Gastrocnemius medialis (tissue), 4 donors: Measurements from ENCODE around the gene SOS2. TPM values are rescaled to one million over a fixed set of nuclear protein-coding genes. Genes with fewer than 3 reads are reported as not detected.
"Not testable (repeated sequence)": the region's sequence is repeated elsewhere in the genome, so short reads cannot be mapped to it uniquely, and the experiment has no call there.

Experiments used
- ATAC-seq, 2 donors: fragments of 150-250 bp; one replicate each; pipeline ENCODE4 v1.9.1; 2016
- DNase-seq, 2 donors: peaks; one replicate each; pipeline ENCODE4 v3.0.0-alpha.2; 2019
- H3K27ac ChIP-seq, 4 donors: fragments of 200-600 bp; sonication (generic); 1 replicate in 1 of 4; 2 replicates in 3 of 4; pipeline ENCODE4 v1.5.1; 2016 to 2018; ENCODE audit warnings: mild to moderate bottlenecking in 2 of 4, moderate library complexity in 1 of 4
- H3K27me3 ChIP-seq, 3 donors: fragments of 200-600 bp; sonication (generic) in 2 of 3; 1 replicate in 1 of 3; 2 replicates in 2 of 3; pipeline versions ENCODE4 v1.5.1 to v1.6.0; 2016 to 2019; ENCODE audit warnings: mild to moderate bottlenecking in 1 of 3, moderate library complexity in 1 of 3
- H3K36me3 ChIP-seq, 2 donors: fragments of 200-600 bp; sonication (generic) in 1 of 2; one replicate each; pipeline ENCODE4 v1.5.1; 2017 to 2018
- H3K4me1 ChIP-seq, 2 donors: fragments of 200-600 bp; sonication (generic) in 1 of 2; one replicate each; pipeline ENCODE4 v1.5.1; 2016 to 2017; ENCODE audit warnings: mild to moderate bottlenecking in 2 of 2
- H3K4me3 ChIP-seq, 4 donors: fragments of 200-600 bp; sonication (generic) in 3 of 4; 1 replicate in 1 of 4; 2 replicates in 3 of 4; pipeline ENCODE4 v1.5.1; 2016 to 2019; ENCODE audit warnings: mild to moderate bottlenecking in 2 of 4
- H3K9me3 ChIP-seq, 3 donors: fragments of 200-600 bp; sonication (generic) in 2 of 3; 1 replicate in 1 of 3; 2 replicates in 2 of 3; pipeline ENCODE4 v1.5.1; 2016 to 2019
- CTCF ChIP-seq, 5 experiments: fragments of 450-650 bp in 3 of 5; fragments of 200-600 bp in 2 of 5; sonication (generic) in 2 of 5; IDR thresholded peaks in 4 of 5; conservative IDR thresholded peaks in 1 of 5; 1 replicate in 4 of 5; 2 replicates in 1 of 5; pipeline ENCODE4 v1.5.1; 2016 to 2019; ENCODE audit warnings: antibody characterized with exemption in 5 of 5, mild to moderate bottlenecking in 3 of 5, moderate library complexity in 3 of 5
- POLR2A ChIP-seq, 2 donors: fragments of 450-650 bp; IDR thresholded peaks; one replicate each; pipeline ENCODE4 v1.6.1; 2017; ENCODE audit warnings: antibody characterized with exemption in 2 of 2, mild to moderate bottlenecking in 2 of 2, moderate library complexity in 2 of 2
- in situ Hi-C, 4 donors: fragments of 200-750 bp; cut with MboI; loops; one replicate each; pipeline versions ENCODE4 v1.15.0 to v1.8.0; 2017; ENCODE audit warnings: low sequenced_read_pairs in 4 of 4
- intact Hi-C: fragments of 100-400 bp; cut with DNase I; formaldehyde crosslinking; loops from one replicate; pipeline ENCODE4 v1.15.1; 2023; ENCODE audit warnings: low total_unique reads
- total RNA-seq, 4 donors: library from RNA; depleted of rRNA; stranded (reverse); fragments of >200 nt; gene quantifications; one replicate each; pipeline versions ENCODE4 v1.1.0 to v1.2.3, GENCODE V29; 2016

Gene SOS2
- total RNA-seq, 4 donors from 2014 or later: 46.5 to 81.2 (median 52.3) TPM

- ATAC-seq (no peak), DNase-seq (no peak)
- no peaks in the 10 kb centered on the region for H3K27me3 ChIP-seq
- no peaks in the 10 kb centered on the region for H3K4me1 ChIP-seq
- intact Hi-C loops (no loop called here), in situ Hi-C loops (no loop called here)
- H3K9me3 ChIP-seq: no peaks in the 10 kb centered on the region
- H3K4me3 ChIP-seq: no peak overlapping the region
- no peaks in the 10 kb centered on the region for H3K36me3 ChIP-seq
- H3K27ac ChIP-seq: no peak overlapping the region
- TF ChIP-seq POLR2A (IDR thresholded peaks at IDR 0.05): no peak
- TF ChIP-seq CTCF (IDR thresholded peaks at IDR 0.05 in 4 of 5, conservative IDR thresholded peaks at IDR 0.05 in 1 of 5): no peak
Observed at GRCh38 chr14:50082308-50082742, 149.1 kb downstream of the SOS2 start.

- ATAC-seq, intact Hi-C loops: not testable (repeated sequence)
Observed at GRCh38 chr14:50079103-50079502, 152.3 kb downstream of the SOS2 start.

GRCh38 chr14:50073663-50074062 is 157.7 kb downstream of the SOS2 start:
- H3K4me1 ChIP-seq, H3K27ac ChIP-seq, H3K9me3 ChIP-seq, intact Hi-C loops, H3K27me3 ChIP-seq, ATAC-seq, DNase-seq, H3K4me3 ChIP-seq, H3K36me3 ChIP-seq, in situ Hi-C loops: not testable (repeated sequence)

More at GRCh38 chr14:50079103-50079502, 152.3 kb downstream of the SOS2 start:
- H3K36me3 ChIP-seq, DNase-seq, H3K9me3 ChIP-seq, H3K4me3 ChIP-seq, H3K27me3 ChIP-seq, H3K4me1 ChIP-seq, in situ Hi-C loops, H3K27ac ChIP-seq: not testable (repeated sequence)

- Histone ChIP-seq H3K27ac (no peak overlapping the region), H3K36me3 (no peaks in the 10 kb centered on the region), H3K27me3 (no peaks in the 10 kb centered on the region), H3K4me3 (no peak overlapping the region), H3K4me1 (no peaks in the 10 kb centered on the region), H3K9me3 (no peaks in the 10 kb centered on the region)
- in situ Hi-C loops: no loop called here
- TF ChIP-seq CTCF (IDR thresholded peaks at IDR 0.05 in 4 of 5, conservative IDR thresholded peaks at IDR 0.05 in 1 of 5) (no peak), POLR2A (IDR thresholded peaks at IDR 0.05) (no peak)
- DNase-seq (no peak), ATAC-seq (no peak)
- intact Hi-C loops: no loop called here
Observed at GRCh38 chr14:50072395-50072794, 159.0 kb downstream of the SOS2 start.

GRCh38 chr14:50070840-50071548 is 160.4 kb downstream of the SOS2 start:
- DNase-seq: no peak
- no peaks in the 10 kb centered on the region for H3K9me3 ChIP-seq
- in situ Hi-C loops: no loop called here
- intact Hi-C loops: no loop called here
- ATAC-seq: no peak
- no peak overlapping the region for H3K4me3 ChIP-seq
- TF ChIP-seq POLR2A (IDR thresholded peaks at IDR 0.05) (no peak), CTCF (IDR thresholded peaks at IDR 0.05 in 4 of 5, conservative IDR thresholded peaks at IDR 0.05 in 1 of 5) (no peak)
- H3K36me3 ChIP-seq: no peaks in the 10 kb centered on the region
- H3K27me3 ChIP-seq: no peaks in the 10 kb centered on the region
- H3K27ac ChIP-seq: no peak overlapping the region
- H3K4me1 ChIP-seq: no peaks in the 10 kb centered on the region

- no peaks in the 10 kb centered on the region for H3K9me3 ChIP-seq
- no peaks in the 10 kb centered on the region for H3K4me1 ChIP-seq
- no peak overlapping the region for H3K4me3 ChIP-seq
- TF ChIP-seq CTCF (IDR thresholded peaks at IDR 0.05 in 4 of 5, conservative IDR thresholded peaks at IDR 0.05 in 1 of 5): no peak
- TF ChIP-seq POLR2A (IDR thresholded peaks at IDR 0.05): no peak
- H3K36me3 ChIP-seq: no peaks in the 10 kb centered on the region
- in situ Hi-C loops (no loop called here), intact Hi-C loops (no loop called here)
- no peak overlapping the region for H3K27ac ChIP-seq
- no peaks in the 10 kb centered on the region for H3K27me3 ChIP-seq
- DNase-seq (no peak), ATAC-seq (no peak)
Observed at GRCh38 chr14:50070230-50070629, 161.1 kb downstream of the SOS2 start.
